SU-DHL-6 (cell line): ENCODE measurements around the gene MATN1.

Source experiments
- H2AFZ ChIP-seq: fragments of 200-600 bp; sonication (generic); 2 replicates; pipeline ENCODE4 v1.6.1; 2014; ENCODE audit warnings: low read depth, mild to moderate bottlenecking, moderate library complexity, mixed read lengths, antibody characterized with exemption, low read length; ENCODE audit not compliant: severe bottlenecking
- H3F3A ChIP-seq: fragments of 200-600 bp; shearing (Covaris generic); 2 replicates; pipeline ENCODE4 v1.6.0; 2016; ENCODE audit warnings: antibody characterized with exemption, mild to moderate bottlenecking; ENCODE audit not compliant: insufficient read depth
- H3K27ac ChIP-seq: fragments of 200-600 bp; sonication (generic); 2 replicates; pipeline ENCODE4 v1.5.1; 2016; ENCODE audit warnings: low read depth, mild to moderate bottlenecking, low read length, moderate library complexity, mixed read lengths
- H3K27me3 ChIP-seq: fragments of 200-600 bp; sonication (generic), shearing (Covaris generic); 2 replicates; pipeline ENCODE4 v1.6.0; 2014; ENCODE audit warnings: mild to moderate bottlenecking, low read length
- H3K36me3 ChIP-seq: fragments of 200-600 bp; sonication (generic); 2 replicates; pipeline ENCODE4 v1.6.1; 2014; ENCODE audit warnings: mild to moderate bottlenecking, low read length, mixed read lengths
- H3K4me2 ChIP-seq: fragments of 300-600, 200-600 bp; shearing (Covaris generic), sonication (generic); 2 replicates; pipeline ENCODE4 v1.6.0; 2014; ENCODE audit warnings: low read length, low read depth, mild to moderate bottlenecking; ENCODE audit not compliant: poor library complexity, severe bottlenecking
- H3K4me3 ChIP-seq: fragments of 200-600 bp; sonication (generic); 2 replicates; pipeline ENCODE4 v1.5.1; 2014; ENCODE audit warnings: antibody characterized with exemption, low read length, mild to moderate bottlenecking, mixed read lengths; ENCODE audit not compliant: insufficient read depth, poor library complexity, severe bottlenecking
- H3K79me2 ChIP-seq: fragments of 200-600 bp; sonication (generic); 2 replicates; pipeline ENCODE4 v1.6.1; 2014; ENCODE audit warnings: mild to moderate bottlenecking, low read length, moderate library complexity; ENCODE audit not compliant: insufficient read depth
- H3K9ac ChIP-seq: fragments of 200-600 bp; sonication (generic); 2 replicates; pipeline ENCODE4 v1.7.0; 2014; ENCODE audit warnings: mild to moderate bottlenecking, low read length
- H3K9me2 ChIP-seq: fragments of 200-600 bp; sonication (generic); replicated peaks from 2 replicates; pipeline ENCODE4 v1.6.1; 2014; ENCODE audit warnings: low read length; ENCODE audit not compliant: insufficient read depth
- H3K9me3 ChIP-seq: fragments of 200-600 bp; sonication (generic); 2 replicates; pipeline ENCODE4 v1.6.1; 2014; ENCODE audit warnings: low read length, mixed read lengths; ENCODE audit not compliant: insufficient read depth
- H4K20me1 ChIP-seq: fragments of 200-600 bp; sonication (generic); 2 replicates; pipeline ENCODE4 v1.6.1; 2014; ENCODE audit warnings: low read depth, mild to moderate bottlenecking, antibody characterized with exemption, low read length, moderate library complexity, mixed read lengths
- EZH2phosphoT487 ChIP-seq: fragments of 200-600 bp; sonication (generic), shearing (Covaris generic); conservative IDR thresholded peaks from 2 replicates; pipeline ENCODE4 v1.6.1; 2018; ENCODE audit warnings: mild to moderate bottlenecking, antibody characterized with exemption, low read length, moderate library complexity, mixed read lengths
- TF ChIP-seq, protein P1 (sequence below): fragments of 200-600 bp; sonication (generic); IDR thresholded peaks from one replicate; pipeline ENCODE4 v1.5.1; 2017; ENCODE audit warnings: antibody characterized with exemption, mild to moderate bottlenecking, low read length, moderate library complexity; ENCODE audit not compliant: insufficient read depth, poor library complexity, severe bottlenecking

Gene MATN1

DNA sequence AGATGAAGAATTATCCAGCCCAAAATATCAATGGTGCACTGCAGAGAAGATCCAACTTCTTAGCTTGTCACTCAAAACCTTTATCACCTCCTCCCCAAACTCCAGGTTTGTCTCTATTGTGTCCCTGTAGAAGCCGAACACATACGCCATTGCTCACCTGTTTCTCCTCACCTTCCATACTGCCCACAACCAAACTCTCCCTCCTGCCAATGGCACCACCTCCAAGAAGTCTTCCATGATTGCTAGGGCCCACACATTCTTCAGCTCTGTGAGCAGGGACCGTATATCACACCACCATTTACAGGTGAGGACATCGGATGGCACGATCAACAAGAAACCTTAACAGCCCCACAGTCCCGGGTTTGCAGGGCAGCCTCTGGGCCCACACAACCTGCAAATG lies 31.9 kb upstream of the MATN1 start:
- H3K9me2 ChIP-seq, result no peaks in the 10 kb centered on the region
- H3K9ac ChIP-seq, result peak overlapping the region; percentile 86
- no peaks in the 10 kb centered on the region for H4K20me1 ChIP-seq
- H3K9me3 ChIP-seq, result no peaks in the 10 kb centered on the region
- H2AFZ ChIP-seq, result no peak overlapping the region
- TF ChIP-seq, protein P1, sequence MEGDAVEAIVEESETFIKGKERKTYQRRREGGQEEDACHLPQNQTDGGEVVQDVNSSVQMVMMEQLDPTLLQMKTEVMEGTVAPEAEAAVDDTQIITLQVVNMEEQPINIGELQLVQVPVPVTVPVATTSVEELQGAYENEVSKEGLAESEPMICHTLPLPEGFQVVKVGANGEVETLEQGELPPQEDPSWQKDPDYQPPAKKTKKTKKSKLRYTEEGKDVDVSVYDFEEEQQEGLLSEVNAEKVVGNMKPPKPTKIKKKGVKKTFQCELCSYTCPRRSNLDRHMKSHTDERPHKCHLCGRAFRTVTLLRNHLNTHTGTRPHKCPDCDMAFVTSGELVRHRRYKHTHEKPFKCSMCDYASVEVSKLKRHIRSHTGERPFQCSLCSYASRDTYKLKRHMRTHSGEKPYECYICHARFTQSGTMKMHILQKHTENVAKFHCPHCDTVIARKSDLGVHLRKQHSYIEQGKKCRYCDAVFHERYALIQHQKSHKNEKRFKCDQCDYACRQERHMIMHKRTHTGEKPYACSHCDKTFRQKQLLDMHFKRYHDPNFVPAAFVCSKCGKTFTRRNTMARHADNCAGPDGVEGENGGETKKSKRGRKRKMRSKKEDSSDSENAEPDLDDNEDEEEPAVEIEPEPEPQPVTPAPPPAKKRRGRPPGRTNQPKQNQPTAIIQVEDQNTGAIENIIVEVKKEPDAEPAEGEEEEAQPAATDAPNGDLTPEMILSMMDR, result no peak
- no peak for TF ChIP-seq EZH2phosphoT487
- peak overlapping the region; percentile 90 for H3K27ac ChIP-seq
- H3K36me3 ChIP-seq, result no peaks in the 10 kb centered on the region
- peak overlapping the region; percentile 85 for H3K4me3 ChIP-seq
- H3K4me2 ChIP-seq, result peak overlapping the region; percentile 71
- H3K79me2 ChIP-seq, result peaks cover 74% of the 10 kb centered on the region
- H3K27me3 ChIP-seq, result no peaks in the 10 kb centered on the region
- peaks cover 81% of the 10 kb centered on the region for H3F3A ChIP-seq

DNA sequence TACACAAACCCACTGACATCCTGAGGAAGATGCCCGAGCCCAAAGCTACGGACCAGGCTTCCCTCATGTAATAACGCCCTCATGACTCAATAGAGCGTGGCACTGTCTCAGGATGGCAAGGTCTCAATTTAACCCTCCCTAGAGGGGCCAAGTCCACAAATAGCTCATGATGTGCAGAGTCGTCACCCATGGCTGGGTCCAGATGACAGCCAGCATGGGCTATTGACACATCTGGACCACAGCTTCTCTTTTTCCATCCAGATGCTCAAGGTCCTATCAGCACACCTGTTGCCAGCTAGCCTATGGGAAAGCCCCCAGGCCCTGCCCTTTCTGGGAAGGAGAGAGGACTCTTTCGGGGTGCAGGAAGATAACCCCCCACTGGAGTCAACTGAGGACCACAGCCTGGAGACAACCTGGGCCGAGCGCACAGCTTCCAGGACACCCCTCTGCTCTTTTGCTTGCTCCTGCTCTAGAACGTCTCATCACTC lies 31.3 kb upstream of the MATN1 start:
- no peaks in the 10 kb centered on the region for H3K27me3 ChIP-seq
- H3F3A ChIP-seq, result peaks cover 82% of the 10 kb centered on the region
- H4K20me1 ChIP-seq, result no peaks in the 10 kb centered on the region
- TF ChIP-seq, protein P1, result no peak
- TF ChIP-seq EZH2phosphoT487, result no peak
- H3K9ac ChIP-seq, result peak overlapping the region; percentile 86
- H3K79me2 ChIP-seq, result peaks cover 79% of the 10 kb centered on the region
- peak overlapping the region; percentile 85 for H3K4me3 ChIP-seq
- H3K27ac ChIP-seq, result peak overlapping the region; percentile 90
- peak overlapping the region; percentile 71 for H3K4me2 ChIP-seq
- no peaks in the 10 kb centered on the region for H3K9me2 ChIP-seq
- no peaks in the 10 kb centered on the region for H3K36me3 ChIP-seq
- no peaks in the 10 kb centered on the region for H3K9me3 ChIP-seq
- no peak overlapping the region for H2AFZ ChIP-seq

DNA sequence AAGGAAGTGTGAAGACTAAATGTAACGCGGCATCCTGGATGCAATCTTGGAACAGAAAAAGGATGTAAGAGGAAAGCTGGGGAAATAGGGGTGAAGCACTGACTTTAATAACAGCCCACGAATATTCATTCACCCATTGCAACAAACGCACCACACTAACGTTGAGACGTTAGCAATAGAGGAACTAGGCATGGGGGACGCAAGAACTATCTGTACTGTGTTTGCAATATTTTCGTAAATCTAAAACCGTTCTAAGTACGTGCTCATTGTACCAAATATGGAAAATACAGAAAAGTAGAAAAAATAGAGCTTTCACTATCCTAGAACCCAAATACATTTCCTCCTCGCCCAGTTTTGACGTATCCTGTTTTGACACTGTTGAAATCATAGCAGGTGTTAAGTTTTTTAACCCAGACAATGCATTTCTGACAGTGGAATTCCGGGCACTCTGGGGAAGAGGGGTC lies 30.3 kb upstream of the MATN1 start:
- H3K9me2 ChIP-seq, result no peaks in the 10 kb centered on the region
- peak overlapping the region; percentile 58 for H3K9ac ChIP-seq
- H3K27me3 ChIP-seq, result no peaks in the 10 kb centered on the region
- H3K27ac ChIP-seq, result peak overlapping the region; percentile 90
- H3K36me3 ChIP-seq, result peaks cover 4% of the 10 kb centered on the region; the same call in 1 of the 2 replicates
- no peak overlapping the region for H2AFZ ChIP-seq
- H3K9me3 ChIP-seq, result no peaks in the 10 kb centered on the region
- peak overlapping the region; percentile 68 for H3K4me2 ChIP-seq
- TF ChIP-seq, protein P1, result no peak
- TF ChIP-seq EZH2phosphoT487, result no peak
- peaks cover 90% of the 10 kb centered on the region for H3K79me2 ChIP-seq
- H3F3A ChIP-seq, result peaks cover 84% of the 10 kb centered on the region
- peaks cover 2% of the 10 kb centered on the region; the same call in 1 of the 2 replicates for H4K20me1 ChIP-seq
- H3K4me3 ChIP-seq, result peak overlapping the region; percentile 41
